ENCODE measurements around the gene LMTK2. TPM values are rescaled to one million over a fixed set of nuclear protein-coding genes. Genes with fewer than 3 reads are reported as not detected.

Gene LMTK2
- total and polyA plus RNA-seq, 2 experiments from 2014 or later = 2.3 to 4.6 TPM

DNA sequence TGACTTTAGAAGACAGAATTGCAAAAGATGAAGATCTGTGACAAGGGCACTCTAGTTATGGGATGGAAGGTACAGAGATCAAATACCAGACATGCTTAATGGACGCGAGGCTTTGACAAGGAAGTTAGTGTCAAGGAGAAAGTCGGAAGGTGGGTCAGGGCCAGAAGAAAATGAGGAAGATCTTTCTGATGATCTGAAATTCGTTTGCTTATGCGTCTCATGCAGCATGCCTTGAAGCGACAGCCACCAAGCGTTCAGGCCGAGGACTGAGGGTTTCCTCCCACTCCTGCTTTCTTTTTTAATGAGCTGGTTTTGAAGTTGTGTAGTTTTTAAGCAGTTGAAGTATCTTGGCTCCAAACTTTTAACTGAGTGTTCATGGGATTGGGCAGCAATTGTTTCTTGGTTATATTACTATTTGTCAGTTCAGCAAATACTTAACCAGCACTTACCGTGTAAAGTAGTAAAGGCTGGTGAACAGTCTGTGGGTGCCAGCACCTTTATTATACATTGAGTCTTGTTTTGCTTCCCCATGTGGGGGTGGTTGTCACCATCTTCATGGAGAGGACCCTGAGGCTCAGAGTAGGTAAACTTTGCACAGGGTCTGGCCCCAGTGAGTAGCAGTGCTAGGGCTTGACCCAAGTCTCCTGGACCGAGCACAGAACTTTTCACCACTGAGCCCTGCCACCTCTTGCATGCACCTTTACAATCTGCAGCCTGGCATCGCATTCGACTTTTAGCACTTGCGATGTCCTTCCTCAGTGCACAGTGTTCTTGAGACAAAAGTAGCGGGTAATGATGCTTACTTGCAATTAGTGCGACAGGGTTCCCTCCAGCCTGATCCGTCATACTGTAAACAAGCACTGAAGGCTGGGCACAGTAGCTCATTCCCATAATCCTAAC, 90.3 kb downstream of the LMTK2 start:
- H2AFZ ChIP-seq = no peak overlapping the region
- no peak overlapping the region for H3K4me2 ChIP-seq (ENCODE audit: unreplicated experiment)
- no peaks in the 10 kb centered on the region for H3F3A ChIP-seq (ENCODE audit: insufficient read depth)
- no peaks in the 10 kb centered on the region for H3K9me3 ChIP-seq (ENCODE audit: low read depth)
- no peak overlapping the region for H3K4me3 ChIP-seq
- no peak for DNase-seq
- TF ChIP-seq EZH2 (IDR thresholded peaks at IDR 0.05; ENCODE audit: insufficient read depth, poor library complexity, severe bottlenecking) (no peak), EZH2phosphoT487 (IDR thresholded peaks at IDR 0.05; ENCODE audit: insufficient read depth, low read depth) (no peak)
- no peaks in the 10 kb centered on the region for H3K4me1 ChIP-seq (ENCODE audit: insufficient read depth)
- H3K36me3 ChIP-seq (ENCODE audit: low read depth) = no peaks in the 10 kb centered on the region
- H3K79me2 ChIP-seq (ENCODE audit: insufficient read depth) = no peaks in the 10 kb centered on the region
- 83 to 85% methylated on average over 16 of the region's 16 CpGs for WGBS, 2 experiments (ENCODE audit: low coverage in 1 of 2, low lambda C conversion rate in 2 of 2, missing lambda C conversion rate in 2 of 2)
- H3K9ac ChIP-seq = no peak overlapping the region
- in situ Hi-C loops (cut with MboI) = no loop called here
- no peaks in the 10 kb centered on the region for H3K9me2 ChIP-seq (ENCODE audit: insufficient read depth)
- no peak overlapping the region for H3K27ac ChIP-seq
- no peaks in the 10 kb centered on the region for H3K27me3 ChIP-seq (replicated peaks; ENCODE audit: insufficient read depth)
- no peaks in the 10 kb centered on the region for H4K20me1 ChIP-seq (ENCODE audit: insufficient read depth)

- DNase-seq = no peak
- TF ChIP-seq EZH2phosphoT487 (IDR thresholded peaks at IDR 0.05; ENCODE audit: insufficient read depth, low read depth) (no peak), EZH2 (IDR thresholded peaks at IDR 0.05; ENCODE audit: insufficient read depth, poor library complexity, severe bottlenecking) (no peak)
- Histone ChIP-seq H3K4me1 (ENCODE audit: insufficient read depth) (no peaks in the 10 kb centered on the region), H3K4me3 (no peak overlapping the region), H3K4me2 (ENCODE audit: unreplicated experiment) (no peak overlapping the region), H3F3A (ENCODE audit: insufficient read depth) (no peaks in the 10 kb centered on the region), H2AFZ (no peak overlapping the region), H3K9ac (no peak overlapping the region), H3K9me2 (ENCODE audit: insufficient read depth) (no peaks in the 10 kb centered on the region), H3K27ac (no peak overlapping the region), H4K20me1 (ENCODE audit: insufficient read depth) (no peaks in the 10 kb centered on the region), H3K36me3 (ENCODE audit: low read depth) (no peaks in the 10 kb centered on the region), H3K79me2 (ENCODE audit: insufficient read depth) (no peaks in the 10 kb centered on the region), H3K27me3 (replicated peaks; ENCODE audit: insufficient read depth) (no peaks in the 10 kb centered on the region), H3K9me3 (ENCODE audit: low read depth) (no peaks in the 10 kb centered on the region)
- WGBS, 2 experiments (ENCODE audit: low coverage in 1 of 2, low lambda C conversion rate in 2 of 2, missing lambda C conversion rate in 2 of 2) = 89 to 93% methylated on average over 5 of the region's 5 CpGs
- in situ Hi-C loops (cut with MboI) = no loop called here
Observed at GRCh38 chr7:98199131-98199530, 92.5 kb downstream of the LMTK2 start.

DNA sequence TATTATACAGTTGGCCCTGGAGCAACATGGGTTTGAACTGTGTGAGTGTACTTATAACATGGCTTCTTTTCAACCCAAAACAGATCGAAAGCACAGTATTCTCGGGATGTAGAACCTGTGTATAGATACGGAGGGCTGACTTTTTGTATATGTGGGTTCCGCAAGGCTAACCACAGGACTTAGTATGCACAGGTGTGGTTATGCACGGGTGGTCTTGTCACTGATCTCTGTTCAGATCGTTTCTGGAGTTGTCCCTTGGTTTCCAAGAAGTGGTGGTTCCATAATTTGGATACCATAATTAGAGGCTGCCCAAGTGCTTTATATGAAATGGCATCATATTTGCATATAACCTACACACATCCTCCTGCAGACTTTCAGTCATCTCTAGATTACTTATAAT, 93.7 kb downstream of the LMTK2 start:
- Histone ChIP-seq H3K27ac (no peak overlapping the region), H3K27me3 (replicated peaks; ENCODE audit: insufficient read depth) (no peaks in the 10 kb centered on the region), H3K4me2 (ENCODE audit: unreplicated experiment) (no peak overlapping the region), H3K9me2 (ENCODE audit: insufficient read depth) (no peaks in the 10 kb centered on the region), H3K9ac (no peak overlapping the region), H2AFZ (no peak overlapping the region), H4K20me1 (ENCODE audit: insufficient read depth) (no peaks in the 10 kb centered on the region), H3K4me3 (no peak overlapping the region), H3K4me1 (ENCODE audit: insufficient read depth) (no peaks in the 10 kb centered on the region), H3K9me3 (ENCODE audit: low read depth) (no peaks in the 10 kb centered on the region), H3K36me3 (ENCODE audit: low read depth) (no peaks in the 10 kb centered on the region), H3K79me2 (ENCODE audit: insufficient read depth) (no peaks in the 10 kb centered on the region), H3F3A (ENCODE audit: insufficient read depth) (no peaks in the 10 kb centered on the region)
- WGBS, 2 experiments (ENCODE audit: low coverage in 1 of 2, low lambda C conversion rate in 2 of 2, missing lambda C conversion rate in 2 of 2) = 87 to 94% methylated on average over 6 of the region's 6 CpGs
- in situ Hi-C loops (cut with MboI) = no loop called here
- TF ChIP-seq EZH2phosphoT487 (IDR thresholded peaks at IDR 0.05; ENCODE audit: insufficient read depth, low read depth) (no peak), EZH2 (IDR thresholded peaks at IDR 0.05; ENCODE audit: insufficient read depth, poor library complexity, severe bottlenecking) (no peak)
- no peak for DNase-seq

DNA sequence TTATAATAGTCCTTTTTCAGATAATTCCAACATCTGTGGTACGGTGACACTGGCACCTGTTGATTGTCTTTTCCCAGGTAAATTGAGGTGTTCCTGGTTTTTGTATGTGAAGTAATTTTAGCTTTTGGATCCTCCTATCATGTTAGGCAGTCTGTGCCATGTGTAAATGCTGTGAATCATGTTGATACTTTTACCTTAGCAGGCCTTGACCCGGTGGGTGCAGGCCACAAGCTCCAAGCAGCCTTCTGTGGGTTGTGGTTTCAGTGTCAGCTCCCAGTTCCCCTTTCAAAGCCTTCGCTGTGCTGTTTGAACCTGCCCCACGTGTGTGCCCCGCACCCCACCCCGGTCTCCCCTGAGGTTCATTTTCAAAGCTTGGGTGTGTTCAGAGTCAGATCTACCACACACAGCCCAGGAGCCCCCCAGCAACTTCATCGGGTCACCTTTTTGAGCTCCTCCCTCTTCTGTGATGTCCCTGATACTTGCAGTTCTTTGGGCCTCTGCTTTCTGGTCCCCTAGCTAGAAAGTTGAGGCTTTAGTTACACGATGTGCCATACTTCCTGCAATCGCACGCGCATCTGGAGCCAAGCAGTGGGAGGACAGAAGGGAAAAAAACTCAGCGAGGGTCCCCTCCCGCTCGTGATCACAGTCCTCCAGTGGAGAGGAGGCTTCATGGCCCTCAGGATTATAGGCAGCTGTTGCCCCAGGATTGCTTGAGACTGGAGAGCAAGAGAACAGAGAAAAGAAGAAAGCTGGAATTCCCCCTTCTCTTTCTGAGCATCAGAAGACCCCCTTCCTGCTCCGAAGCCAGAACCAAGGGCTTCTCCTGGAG, 95.9 kb downstream of the LMTK2 start:
- 93 to 94% methylated on average over 15 of the region's 15 CpGs for WGBS, 2 experiments (ENCODE audit: low coverage in 1 of 2, low lambda C conversion rate in 2 of 2, missing lambda C conversion rate in 2 of 2)
- no peak overlapping the region for H3K27ac ChIP-seq
- H3F3A ChIP-seq (ENCODE audit: insufficient read depth) = no peaks in the 10 kb centered on the region
- no peaks in the 10 kb centered on the region for H3K36me3 ChIP-seq (ENCODE audit: low read depth)
- DNase-seq = no peak
- no peaks in the 10 kb centered on the region for H4K20me1 ChIP-seq (ENCODE audit: insufficient read depth)
- no peaks in the 10 kb centered on the region for H3K9me3 ChIP-seq (ENCODE audit: low read depth)
- no peaks in the 10 kb centered on the region for H3K4me1 ChIP-seq (ENCODE audit: insufficient read depth)
- no peak overlapping the region for H3K4me3 ChIP-seq
- no peak for TF ChIP-seq EZH2phosphoT487 (IDR thresholded peaks at IDR 0.05; ENCODE audit: insufficient read depth, low read depth)
- TF ChIP-seq EZH2 (IDR thresholded peaks at IDR 0.05; ENCODE audit: insufficient read depth, poor library complexity, severe bottlenecking) = no peak
- no peak overlapping the region for H3K9ac ChIP-seq
- H2AFZ ChIP-seq = no peak overlapping the region
- no peaks in the 10 kb centered on the region for H3K27me3 ChIP-seq (replicated peaks; ENCODE audit: insufficient read depth)
- in situ Hi-C loops (cut with MboI) = no loop called here
- H3K79me2 ChIP-seq (ENCODE audit: insufficient read depth) = no peaks in the 10 kb centered on the region
- no peaks in the 10 kb centered on the region for H3K9me2 ChIP-seq (ENCODE audit: insufficient read depth)
- no peak overlapping the region for H3K4me2 ChIP-seq (ENCODE audit: unreplicated experiment)
